HepG2 (cell line): ENCODE data around the gene RNASE13. TPM values are rescaled to one million over a fixed set of nuclear protein-coding genes. Genes with fewer than 3 reads are reported as not detected.

Experiments
- ATAC-seq: fragments of 200-7000 bp; cut with Tn5 transposase; 3 replicates; pipeline ENCODE4 v1.9.1; 2020; ENCODE audit warnings: mild to moderate bottlenecking, moderate library complexity
- BruUV-seq: library from RNA; stranded (reverse); fragments of 400-500 nt; replicated peaks from 2 replicates; lab custom pipeline; 2021; lab: Mats Ljungman, UMichigan
- CTCF ChIA-PET: fragments of 300-600 bp; formaldehyde crosslinking; extraction: SDS; loops from one replicate; lab custom pipeline; 2021; ENCODE audit warnings: low total read pairs, inconsistent platforms, low intra/inter-chr PET ratio; lab: Yijun Ruan, JAX
- POLR2A ChIA-PET: fragments of 350-600 bp; sonication (Branson Sonifier 250); formaldehyde crosslinking; loops from one replicate; lab custom pipeline; 2020; ENCODE audit warnings: antibody characterized with exemption, inconsistent platforms; lab: Yijun Ruan, JAX
- DNase-seq: peaks from one replicate; pipeline ENCODE4 v3.0.0-alpha.2; 2015; ENCODE audit warnings: low spot score
- FAIRE-seq: peaks from 3 replicates; lab custom pipeline; 2011; peaks lifted over from hg19 to GRCh38; lab: Jason Lieb, UNC
- H2AFZ ChIP-seq: one replicate; pipeline ENCODE4 v1.6.1; 2011; ENCODE audit warnings: low read length, inconsistent platforms
- H3K27ac ChIP-seq: fragments of 300-600 bp; 3 replicates; pipeline ENCODE4 v1.8.0; 2011; ENCODE audit warnings: mixed run types, mild to moderate bottlenecking, mixed read lengths, low read length, inconsistent platforms; ENCODE audit not compliant: insufficient read depth; ENCODE audit errors: extremely low read length
- H3K27me3 ChIP-seq, 2 experiments: fragments of 200-600 bp in 1 of 2; 2 replicates in 1 of 2; 3 replicates in 1 of 2; pipeline versions ENCODE4 v1.6.0 to v1.8.0; 2011; ENCODE audit warnings: low read length in 2 of 2, mild to moderate bottlenecking in 2 of 2, moderate library complexity in 2 of 2, inconsistent platforms in 1 of 2; ENCODE audit not compliant: insufficient read depth in 2 of 2, control insufficient read depth in 1 of 2
- H3K36me3 ChIP-seq, 2 experiments: fragments of 200-600 bp in 1 of 2; replicated peaks in 1 of 2; 2 replicates in 1 of 2; 3 replicates in 1 of 2; pipeline versions ENCODE4 v1.5.1 to v1.8.0; 2011; ENCODE audit warnings: low read length in 2 of 2, inconsistent platforms in 1 of 2; ENCODE audit not compliant: insufficient read depth in 2 of 2, control insufficient read depth in 1 of 2
- H3K4me1 ChIP-seq: 2 replicates; pipeline ENCODE4 v1.5.1; 2012; ENCODE audit warnings: low read length, inconsistent platforms; ENCODE audit not compliant: insufficient read depth
- H3K4me2 ChIP-seq: 2 replicates; pipeline ENCODE4 v1.6.0; 2011; ENCODE audit warnings: low read depth, low read length, inconsistent platforms
- H3K4me3 ChIP-seq, 3 experiments: fragments of 200-600 bp in 1 of 3; sonication (generic), shearing (Covaris generic) in 1 of 3; replicated peaks in 1 of 3; 2 replicates each; pipeline ENCODE4 v1.5.1; 2011 to 2016; ENCODE audit warnings: low read length in 3 of 3, inconsistent platforms in 2 of 3, low read depth in 2 of 3, mild to moderate bottlenecking in 2 of 3, control low read depth in 1 of 3, mixed read lengths in 1 of 3; ENCODE audit not compliant: insufficient read depth in 1 of 3
- H3K79me2 ChIP-seq: one replicate; pipeline ENCODE4 v1.6.1; 2011; ENCODE audit warnings: low read length, inconsistent platforms; ENCODE audit not compliant: insufficient read depth
- H3K9ac ChIP-seq: 2 replicates; pipeline ENCODE4 v1.6.0; 2011; ENCODE audit warnings: mild to moderate bottlenecking, low read depth, low read length, inconsistent platforms; ENCODE audit not compliant: insufficient read depth
- H3K9me3 ChIP-seq: 2 replicates; pipeline ENCODE4 v1.5.1; 2012; ENCODE audit warnings: mild to moderate bottlenecking, low read length
- H4K20me1 ChIP-seq: 2 replicates; pipeline ENCODE4 v1.6.0; 2011; ENCODE audit warnings: inconsistent platforms, mild to moderate bottlenecking, low read length, moderate library complexity; ENCODE audit not compliant: insufficient read depth
- HES4 ChIP-seq: sonication (generic); formaldehyde crosslinking; IDR thresholded peaks from 2 replicates; pipeline ENCODE4 v1.9.0; 2021; ENCODE audit warnings: mild to moderate bottlenecking, missing genetic modification reagents, borderline replicate concordance
- PBX3 ChIP-seq: sonication (generic); formaldehyde crosslinking; IDR thresholded peaks from 2 replicates; pipeline ENCODE4 v1.8.1; 2023; ENCODE audit warnings: missing genetic modification reagents, inconsistent platforms, borderline replicate concordance
- SMC3 ChIP-seq: IDR thresholded peaks from 2 replicates; pipeline ENCODE4 v1.6.1; 2011; ENCODE audit warnings: low read length, improper control_type of control experiment
- SMYD3 ChIP-seq: sonication (generic); formaldehyde crosslinking; IDR thresholded peaks from 2 replicates; pipeline ENCODE4 v1.8.1; 2023; ENCODE audit warnings: mild to moderate bottlenecking, missing genetic modification reagents
- SPEN ChIP-seq: sonication (generic); formaldehyde crosslinking; IDR thresholded peaks from 2 replicates; pipeline ENCODE4 v1.5.1; 2020; ENCODE audit warnings: low read depth, mild to moderate bottlenecking, missing genetic modification reagents
- SUZ12 ChIP-seq: fragments of 150-350 bp; IDR thresholded peaks from 2 replicates; pipeline ENCODE4 v1.6.1; 2014; ENCODE audit warnings: low read depth, low read length
- SYNCRIP ChIP-seq: fragments of 200-400 bp; formaldehyde crosslinking; IDR thresholded peaks from 2 replicates; pipeline ENCODE4 v1.6.1; 2018; ENCODE audit warnings: mild to moderate bottlenecking, low read depth, low read length; ENCODE audit not compliant: insufficient read depth
- TBP ChIP-seq: sonication (generic); formaldehyde crosslinking; IDR thresholded peaks from 2 replicates; pipeline ENCODE4 v1.5.0; 2020; ENCODE audit warnings: missing genetic modification reagents
- XRCC5 ChIP-seq: fragments of 200-400 bp; formaldehyde crosslinking; optimal IDR thresholded peaks from 2 replicates; pipeline ENCODE3; 2017; ENCODE audit warnings: mild to moderate bottlenecking, low read length
- YEATS2 ChIP-seq: sonication (generic); formaldehyde crosslinking; IDR thresholded peaks from 2 replicates; pipeline ENCODE4 v1.4.0; 2020; ENCODE audit warnings: missing genetic modification reagents, borderline replicate concordance
- YY1 ChIP-seq: IDR thresholded peaks from 2 replicates; pipeline ENCODE4 v1.6.1; 2011; ENCODE audit warnings: low read length, low read depth, moderate library complexity, mild to moderate bottlenecking; ENCODE audit not compliant: insufficient read depth, insufficient replicate concordance
- ZNF614 ChIP-seq: IDR thresholded peaks from 2 replicates; pipeline ENCODE4 v1.6.1; 2018; ENCODE audit warnings: missing biosample characterization, missing genetic modification reagents, inconsistent platforms, borderline replicate concordance
- WGBS: methylation state at CpG from one replicate; pipeline ENCODE4 v1.1.6; 2017; ENCODE audit warnings: low lambda C conversion rate; 5-methylcytosine and 5-hydroxymethylcytosine counted together
- in situ Hi-C: cut with HindIII; loops from 2 replicates; pipeline ENCODE4 v1.10.0; 2017; ENCODE audit warnings: low pct_unique_long_range_greater_than_20kb; ENCODE audit not compliant: extremely low pct_ligation_motif_present
- intact Hi-C: fragments of 100-400 bp; cut with micrococcal nuclease; formaldehyde crosslinking; loops from one replicate; pipeline ENCODE4 v1.10.0; 2022; ENCODE audit not compliant: unreplicated experiment
- polyA plus RNA-seq, 8 experiments: library from polyadenylated mRNA; depleted of rRNA in 3 of 8; stranded (reverse) in 7 of 8; unstranded in 1 of 8; fragments of >200 nt; fragmentation: Illumina TruSeq in 4 of 8; extraction: Trizol in 4 of 8; gene quantifications; 2 replicates each; pipeline versions ENCODE4 v1.2.1 to v1.2.3, GENCODE V29; 2011 to 2016; ENCODE audit warnings: low read depth in 4 of 8, missing spikeins in 1 of 8, mixed read lengths in 1 of 8; ENCODE audit not compliant: insufficient read depth in 1 of 8
- total RNA-seq, 5 experiments: library from RNA; depleted of rRNA; stranded (reverse); fragments of >200 nt; fragmentation: Illumina TruSeq; extraction: Trizol; gene quantifications; 2 replicates each; pipeline ENCODE4 v1.2.3, GENCODE V29; 2016; ENCODE audit warnings: low read depth in 1 of 5
- TF ChIP-seq, protein P1 (sequence below): sonication (generic); formaldehyde crosslinking; IDR thresholded peaks from 2 replicates; pipeline ENCODE4 v1.5.0; 2020; ENCODE audit warnings: mild to moderate bottlenecking, missing genetic modification reagents, borderline replicate concordance

Gene RNASE13
- total and polyA plus RNA-seq, 2 of the 13 experiments (the other 11 are each of a cell fraction or from before 2014, with no cell fraction given) = 1.0 TPM; not detected in 1

DNA sequence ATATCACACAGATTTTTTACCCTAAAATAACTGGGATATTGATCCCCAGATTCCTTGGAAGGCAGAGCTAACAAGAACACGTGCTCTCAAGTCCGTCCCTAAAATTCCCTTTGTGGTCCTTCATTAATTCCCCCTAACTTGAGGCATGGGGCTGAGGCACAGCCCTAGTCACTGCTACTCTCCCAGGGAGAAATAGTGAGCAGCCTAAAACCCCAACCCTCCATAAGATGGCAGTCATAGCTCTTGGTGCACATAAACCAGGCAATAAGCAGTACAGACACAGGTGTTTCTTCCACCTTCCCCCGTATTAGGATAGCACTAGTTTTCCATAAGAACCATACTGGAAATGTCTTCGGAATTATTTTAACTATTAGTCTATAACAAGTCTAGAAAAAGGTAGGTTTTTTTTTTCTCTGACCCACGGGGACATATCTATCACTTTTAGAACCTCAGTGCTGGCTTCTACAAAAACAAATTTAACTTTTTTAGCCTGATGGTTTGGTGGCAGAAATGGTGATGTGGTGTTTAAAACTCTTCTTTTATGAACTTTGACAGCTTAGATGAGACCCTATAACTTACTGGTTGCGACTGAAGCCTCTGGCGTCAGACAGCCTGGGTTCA, 32.4 kb upstream of the RNASE13 start (continued):
- TF ChIP-seq SMC3 (peak; percentile 34; the same call in 1 of the 2 replicates), XRCC5 (peak; percentile 26)

- Histone ChIP-seq H3K36me3 (no peaks in the 10 kb centered on the region), H2AFZ (no peak overlapping the region), H3K4me3 (no peak overlapping the region), H3K79me2 (no peaks in the 10 kb centered on the region), H3K9ac (no peak overlapping the region), H3K4me2 (no peak overlapping the region), H3K4me1 (peaks cover 87% of the 10 kb centered on the region), H3K9me3 (no peaks in the 10 kb centered on the region), H3K27me3 (no peaks in the 10 kb centered on the region), H4K20me1 (no peaks in the 10 kb centered on the region), H3K27ac (no peak overlapping the region)
- ATAC-seq (no peak), FAIRE-seq (no peak), DNase-seq (no peak)
- ChIA-PET POLR2A (interaction anchor here (1.3 to 2.1 kb wide), 3 partner anchors 10 to 376 kb away, joined by 3 to 10 read pairs (median 4); no protein-coding TSS in a partner anchor), CTCF (no interaction called here)
- intact Hi-C loops (no loop called here), in situ Hi-C loops (no loop called here)
- WGBS = 83% methylated on average over 3 of the region's 3 CpGs
- TF ChIP-seq YEATS2 (CRISPR knock-in tag) = no peak
- TF ChIP-seq ZNF614 (CRISPR knock-in tag) = no peak
- no peak for TF ChIP-seq SMYD3
- TF ChIP-seq TBP (CRISPR knock-in tag) = no peak
- no peak for TF ChIP-seq SMC3
- TF ChIP-seq PBX3 (CRISPR knock-in tag) = no peak
- no peak for TF ChIP-seq SYNCRIP
- TF ChIP-seq SUZ12 = no peak
- no peak for TF ChIP-seq SPEN
- TF ChIP-seq HES4 (CRISPR knock-in tag) = no peak
- TF ChIP-seq, protein P1, sequence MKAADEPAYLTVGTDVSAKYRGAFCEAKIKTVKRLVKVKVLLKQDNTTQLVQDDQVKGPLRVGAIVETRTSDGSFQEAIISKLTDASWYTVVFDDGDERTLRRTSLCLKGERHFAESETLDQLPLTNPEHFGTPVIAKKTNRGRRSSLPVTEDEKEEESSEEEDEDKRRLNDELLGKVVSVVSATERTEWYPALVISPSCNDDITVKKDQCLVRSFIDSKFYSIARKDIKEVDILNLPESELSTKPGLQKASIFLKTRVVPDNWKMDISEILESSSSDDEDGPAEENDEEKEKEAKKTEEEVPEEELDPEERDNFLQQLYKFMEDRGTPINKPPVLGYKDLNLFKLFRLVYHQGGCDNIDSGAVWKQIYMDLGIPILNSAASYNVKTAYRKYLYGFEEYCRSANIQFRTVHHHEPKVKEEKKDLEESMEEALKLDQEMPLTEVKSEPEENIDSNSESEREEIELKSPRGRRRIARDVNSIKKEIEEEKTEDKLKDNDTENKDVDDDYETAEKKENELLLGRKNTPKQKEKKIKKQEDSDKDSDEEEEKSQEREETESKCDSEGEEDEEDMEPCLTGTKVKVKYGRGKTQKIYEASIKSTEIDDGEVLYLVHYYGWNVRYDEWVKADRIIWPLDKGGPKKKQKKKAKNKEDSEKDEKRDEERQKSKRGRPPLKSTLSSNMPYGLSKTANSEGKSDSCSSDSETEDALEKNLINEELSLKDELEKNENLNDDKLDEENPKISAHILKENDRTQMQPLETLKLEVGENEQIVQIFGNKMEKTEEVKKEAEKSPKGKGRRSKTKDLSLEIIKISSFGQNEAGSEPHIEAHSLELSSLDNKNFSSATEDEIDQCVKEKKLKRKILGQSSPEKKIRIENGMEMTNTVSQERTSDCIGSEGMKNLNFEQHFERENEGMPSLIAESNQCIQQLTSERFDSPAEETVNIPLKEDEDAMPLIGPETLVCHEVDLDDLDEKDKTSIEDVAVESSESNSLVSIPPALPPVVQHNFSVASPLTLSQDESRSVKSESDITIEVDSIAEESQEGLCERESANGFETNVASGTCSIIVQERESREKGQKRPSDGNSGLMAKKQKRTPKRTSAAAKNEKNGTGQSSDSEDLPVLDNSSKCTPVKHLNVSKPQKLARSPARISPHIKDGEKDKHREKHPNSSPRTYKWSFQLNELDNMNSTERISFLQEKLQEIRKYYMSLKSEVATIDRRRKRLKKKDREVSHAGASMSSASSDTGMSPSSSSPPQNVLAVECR (CRISPR knock-in tag) = no peak
- no peak for TF ChIP-seq YY1
- BruUV-seq = no TSS peak
Observed at GRCh38 chr14:21063479-21063878, 28.9 kb upstream of the RNASE13 start.
